Osteocyte (in vitro differentiated cells): ENCODE measurements around the gene DTX2. TPM values are rescaled to one million over a fixed set of nuclear protein-coding genes. Genes with fewer than 3 reads are reported as not detected.
"Not testable (repeated sequence)": the region's sequence is repeated elsewhere in the genome, so short reads cannot be mapped to it uniquely, and the experiment has no call there.

Experiments
- DNase-seq: peaks from one replicate; pipeline ENCODE4 v3.0.0; 2021; ENCODE audit warnings: mixed read lengths; ENCODE audit not compliant: unreplicated experiment; ENCODE audit errors: extremely low spot score
- H3K27ac Mint-ChIP-seq: one replicate; pipeline ENCODE4 v1.8.0; 2021; ENCODE audit warnings: mild to moderate bottlenecking, mixed read lengths; ENCODE audit not compliant: unreplicated experiment
- H3K27me3 Mint-ChIP-seq: one replicate; pipeline ENCODE4 v1.8.0; 2021; ENCODE audit warnings: mixed read lengths; ENCODE audit not compliant: unreplicated experiment
- H3K36me3 Mint-ChIP-seq: one replicate; pipeline ENCODE4 v1.8.0; 2021; ENCODE audit warnings: mixed read lengths; ENCODE audit not compliant: unreplicated experiment
- H3K4me1 Mint-ChIP-seq: one replicate; pipeline ENCODE4 v1.8.0; 2021; ENCODE audit warnings: mixed read lengths; ENCODE audit not compliant: unreplicated experiment
- H3K4me3 Mint-ChIP-seq: one replicate; pipeline ENCODE4 v1.8.0; 2021; ENCODE audit warnings: mild to moderate bottlenecking, moderate library complexity, mixed read lengths; ENCODE audit not compliant: unreplicated experiment
- H3K9me3 Mint-ChIP-seq: one replicate; pipeline ENCODE4 v1.8.0; 2021; ENCODE audit warnings: mixed read lengths; ENCODE audit not compliant: unreplicated experiment
- total RNA-seq: library from RNA; stranded (reverse); gene quantifications from 2 replicates; pipeline ENCODE4 v1.2.1, GENCODE V29; 2021
- TF ChIP-seq, protein P1 (sequence below): fragments of 200-600 bp; sonication (generic); IDR thresholded peaks from 2 replicates; pipeline ENCODE4 v1.5.0; 2021; ENCODE audit warnings: antibody characterized with exemption, mild to moderate bottlenecking, moderate library complexity

The DTX2 gene
- total RNA-seq, 1 donor from 2014 or later = 29.7 TPM

DNA sequence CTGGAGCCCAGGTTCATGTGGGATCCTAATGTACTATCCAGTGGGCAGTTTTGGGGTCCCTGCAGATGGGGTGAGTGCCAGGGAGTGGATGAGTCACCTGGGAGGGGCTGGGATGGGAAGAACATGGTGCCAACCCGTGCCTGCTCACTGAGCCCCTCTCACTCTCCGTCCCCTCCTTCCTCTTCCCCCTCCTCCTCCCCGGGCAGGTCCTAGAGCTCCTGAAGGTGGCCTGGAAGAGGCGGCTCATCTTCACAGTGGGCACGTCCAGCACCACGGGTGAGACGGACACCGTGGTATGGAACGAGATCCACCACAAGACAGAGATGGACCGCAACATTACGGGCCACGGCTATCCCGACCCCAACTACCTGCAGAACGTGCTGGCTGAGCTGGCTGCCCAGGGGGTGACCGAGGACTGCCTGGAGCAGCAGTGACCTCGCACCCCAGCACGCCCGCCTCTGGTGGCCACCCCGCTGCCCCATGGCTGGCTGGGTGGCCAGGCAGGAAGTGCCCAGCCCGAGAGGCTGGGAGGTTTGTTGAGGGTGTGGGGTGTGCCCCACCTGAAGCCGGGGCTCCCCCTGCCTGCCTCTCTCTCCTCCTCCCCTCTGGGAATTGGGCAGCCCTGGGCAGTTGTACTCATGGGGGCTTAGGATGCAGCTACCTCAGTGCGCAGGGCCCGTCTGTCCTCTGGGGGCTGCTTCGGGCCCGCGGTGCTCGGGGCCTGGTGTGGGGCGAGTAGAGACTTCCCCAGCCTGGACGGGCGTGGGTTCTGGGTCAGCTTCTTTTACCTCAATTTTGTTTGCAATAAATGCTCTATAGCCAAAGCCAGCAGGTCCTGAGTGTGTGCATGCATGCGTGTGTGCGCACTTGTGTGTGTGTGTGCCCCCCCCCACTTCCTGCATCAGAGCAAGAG, 43.9 kb downstream of the DTX2 start:
- H3K9me3 Mint-ChIP-seq = no peaks in the 10 kb centered on the region
- peak; percentile 80 for DNase-seq
- peaks cover 3% of the 10 kb centered on the region for H3K36me3 Mint-ChIP-seq
- H3K27me3 Mint-ChIP-seq = no peaks in the 10 kb centered on the region
- H3K4me1 Mint-ChIP-seq = peaks cover 5% of the 10 kb centered on the region
- H3K27ac Mint-ChIP-seq = no peak overlapping the region
- TF ChIP-seq, protein P1, sequence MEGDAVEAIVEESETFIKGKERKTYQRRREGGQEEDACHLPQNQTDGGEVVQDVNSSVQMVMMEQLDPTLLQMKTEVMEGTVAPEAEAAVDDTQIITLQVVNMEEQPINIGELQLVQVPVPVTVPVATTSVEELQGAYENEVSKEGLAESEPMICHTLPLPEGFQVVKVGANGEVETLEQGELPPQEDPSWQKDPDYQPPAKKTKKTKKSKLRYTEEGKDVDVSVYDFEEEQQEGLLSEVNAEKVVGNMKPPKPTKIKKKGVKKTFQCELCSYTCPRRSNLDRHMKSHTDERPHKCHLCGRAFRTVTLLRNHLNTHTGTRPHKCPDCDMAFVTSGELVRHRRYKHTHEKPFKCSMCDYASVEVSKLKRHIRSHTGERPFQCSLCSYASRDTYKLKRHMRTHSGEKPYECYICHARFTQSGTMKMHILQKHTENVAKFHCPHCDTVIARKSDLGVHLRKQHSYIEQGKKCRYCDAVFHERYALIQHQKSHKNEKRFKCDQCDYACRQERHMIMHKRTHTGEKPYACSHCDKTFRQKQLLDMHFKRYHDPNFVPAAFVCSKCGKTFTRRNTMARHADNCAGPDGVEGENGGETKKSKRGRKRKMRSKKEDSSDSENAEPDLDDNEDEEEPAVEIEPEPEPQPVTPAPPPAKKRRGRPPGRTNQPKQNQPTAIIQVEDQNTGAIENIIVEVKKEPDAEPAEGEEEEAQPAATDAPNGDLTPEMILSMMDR = no peak
- H3K4me3 Mint-ChIP-seq = no peak overlapping the region

DNA sequence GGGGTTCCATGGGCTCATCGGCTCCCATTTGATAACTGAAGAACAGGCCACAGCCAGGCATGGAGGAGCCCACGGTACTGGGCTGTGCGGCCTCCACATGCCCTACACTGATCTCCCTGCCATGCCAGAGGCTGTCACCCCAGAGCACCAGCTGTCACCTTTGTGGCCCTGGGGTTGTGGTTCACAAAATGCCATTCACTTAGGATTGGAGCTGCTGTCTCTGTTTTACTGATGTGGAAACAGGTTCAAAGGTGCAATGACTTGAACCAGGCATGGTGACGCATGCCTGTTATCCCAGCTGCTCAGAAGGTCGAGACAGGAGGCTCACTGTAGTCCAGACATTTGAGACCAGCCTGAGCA, 44.6 kb downstream of the DTX2 start:
- H3K27me3 Mint-ChIP-seq = no peaks in the 10 kb centered on the region
- peak; percentile 48 for DNase-seq

DNA sequence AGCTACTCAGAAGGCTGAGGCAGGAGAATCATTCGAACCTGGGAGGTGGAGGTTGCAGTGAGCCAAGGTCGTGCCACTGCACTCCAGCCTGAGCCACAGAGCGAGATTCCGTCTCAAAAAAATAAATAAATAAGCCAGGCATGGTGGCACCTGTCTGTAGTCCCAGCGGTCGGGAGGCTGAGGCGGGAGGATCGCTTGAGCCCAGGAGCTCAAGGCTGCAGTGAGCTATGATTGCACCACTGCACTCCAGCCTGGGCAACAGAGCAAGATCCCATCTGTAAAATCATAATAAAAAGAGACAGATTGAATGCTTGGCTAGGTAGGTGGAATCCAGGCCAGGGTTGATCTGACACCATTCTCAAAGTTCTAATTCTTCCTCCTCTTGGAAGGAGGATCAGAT, 45.1 kb downstream of the DTX2 start:
- H3K9me3 Mint-ChIP-seq, H3K27me3 Mint-ChIP-seq, H3K4me1 Mint-ChIP-seq, H3K27ac Mint-ChIP-seq, H3K4me3 Mint-ChIP-seq, H3K36me3 Mint-ChIP-seq: not testable (repeated sequence)
- DNase-seq = peak; percentile 36

More for the DNA sequence above, 44.6 kb downstream of the DTX2 start:
- H3K27ac Mint-ChIP-seq = no peak overlapping the region
- H3K36me3 Mint-ChIP-seq = peaks cover 3% of the 10 kb centered on the region
- TF ChIP-seq, protein P1 = no peak
- no peaks in the 10 kb centered on the region for H3K9me3 Mint-ChIP-seq
- H3K4me1 Mint-ChIP-seq = peaks cover 5% of the 10 kb centered on the region
- no peak overlapping the region for H3K4me3 Mint-ChIP-seq

DNA sequence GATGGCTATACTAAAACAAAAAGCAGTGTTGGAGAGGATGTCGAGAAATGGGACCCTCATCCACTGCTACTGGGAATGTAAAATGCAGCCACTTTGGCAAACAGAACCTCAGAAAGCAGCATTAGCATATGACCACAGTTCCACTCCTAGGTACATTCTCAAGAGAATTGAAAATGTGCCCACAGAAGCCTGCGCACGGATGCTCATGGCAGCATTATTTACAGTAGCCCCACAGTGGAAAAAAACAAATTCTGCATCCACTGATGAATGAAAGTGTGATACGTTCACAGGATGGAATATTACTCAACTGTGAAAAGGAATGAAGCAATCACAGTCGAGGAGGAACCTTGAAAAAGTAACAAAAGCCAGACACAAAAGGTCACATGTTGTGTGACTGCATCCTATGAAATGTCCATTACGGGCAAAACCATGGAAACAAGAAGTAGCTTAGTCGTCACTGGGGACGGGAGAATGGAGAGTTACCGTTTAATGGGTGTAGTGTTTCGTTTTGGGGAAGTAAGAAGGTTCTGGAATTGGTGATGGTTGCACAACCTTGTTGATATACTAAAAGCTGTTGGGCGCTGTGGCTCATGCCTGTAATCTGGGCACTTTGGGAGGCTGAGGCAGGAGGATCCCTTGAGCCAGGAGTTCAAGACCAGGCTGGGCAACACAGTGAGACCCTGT, 46.4 kb downstream of the DTX2 start:
- no peak overlapping the region for H3K27ac Mint-ChIP-seq
- H3K4me1 Mint-ChIP-seq = peaks cover 5% of the 10 kb centered on the region
- TF ChIP-seq, protein P1 = no peak
- no peaks in the 10 kb centered on the region for H3K27me3 Mint-ChIP-seq
- DNase-seq = no peak
- no peak overlapping the region for H3K4me3 Mint-ChIP-seq
- H3K36me3 Mint-ChIP-seq = peaks cover 3% of the 10 kb centered on the region
- H3K9me3 Mint-ChIP-seq = no peaks in the 10 kb centered on the region

DNA sequence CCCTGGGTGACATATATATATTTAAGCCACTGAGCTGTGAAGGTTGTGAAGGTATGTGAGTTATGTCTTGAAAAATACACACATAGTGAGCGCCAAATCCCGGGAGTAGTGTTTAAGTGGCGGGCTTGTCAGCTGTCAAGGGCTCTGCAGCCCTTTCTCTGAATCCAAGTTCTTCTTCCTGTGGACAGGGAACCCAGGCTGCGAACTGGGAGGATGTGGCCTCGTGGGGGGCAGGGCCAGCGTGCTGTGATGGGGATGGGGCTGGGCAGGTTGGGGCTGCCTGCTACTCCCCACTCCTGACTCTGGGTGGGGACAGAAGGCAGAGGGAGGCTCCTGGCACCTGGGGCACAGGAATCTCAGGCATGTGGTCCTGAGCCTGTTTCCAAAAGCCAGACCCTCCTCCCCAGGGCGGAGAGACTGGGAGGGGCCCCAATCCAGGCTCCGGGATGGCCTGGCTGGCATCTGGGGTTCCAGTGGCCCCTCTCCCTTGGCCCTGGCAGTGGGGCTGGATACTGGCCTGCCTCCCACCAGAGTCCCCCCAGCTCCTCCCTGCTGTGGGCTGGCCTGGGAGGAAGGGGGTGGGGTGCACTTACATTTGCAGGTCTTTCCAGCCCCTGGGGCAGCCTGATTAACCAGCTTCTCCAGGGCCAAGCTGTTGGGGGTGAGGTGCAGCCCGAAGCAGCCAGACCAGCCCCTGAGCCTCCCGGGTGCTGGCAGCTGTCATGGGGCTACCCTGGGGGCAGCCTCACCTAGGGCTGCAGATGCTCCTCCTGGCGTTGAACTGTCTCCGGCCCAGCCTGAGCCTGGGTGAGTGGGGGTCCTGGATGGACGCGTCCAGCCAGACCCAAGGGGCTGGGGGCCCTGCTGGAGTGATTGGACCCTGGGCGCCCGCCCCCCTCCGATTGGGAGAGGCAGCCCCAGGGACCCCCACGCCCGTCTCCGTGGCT, 48.7 kb downstream of the DTX2 start, which contains the start of gene UPK3B:
TSS of gene UPK3B (plus strand) at position 622 of the 947 bp plus-strand sequence. CDS start at position 723, 101 bp downstream.
- Mint-ChIP-seq H3K9me3 (no peaks in the 10 kb centered on the region), H3K4me1 (peaks cover 18% of the 10 kb centered on the region), H3K27ac (no peak within 1 kb of the TSS), H3K4me3 (no peak within 1 kb of the TSS), H3K27me3 (no peaks in the 10 kb centered on the region), H3K36me3 (no peaks in the 10 kb centered on the region)
- TF ChIP-seq, protein P1 = no peak
- DNase-seq = peak; percentile 85

DNA sequence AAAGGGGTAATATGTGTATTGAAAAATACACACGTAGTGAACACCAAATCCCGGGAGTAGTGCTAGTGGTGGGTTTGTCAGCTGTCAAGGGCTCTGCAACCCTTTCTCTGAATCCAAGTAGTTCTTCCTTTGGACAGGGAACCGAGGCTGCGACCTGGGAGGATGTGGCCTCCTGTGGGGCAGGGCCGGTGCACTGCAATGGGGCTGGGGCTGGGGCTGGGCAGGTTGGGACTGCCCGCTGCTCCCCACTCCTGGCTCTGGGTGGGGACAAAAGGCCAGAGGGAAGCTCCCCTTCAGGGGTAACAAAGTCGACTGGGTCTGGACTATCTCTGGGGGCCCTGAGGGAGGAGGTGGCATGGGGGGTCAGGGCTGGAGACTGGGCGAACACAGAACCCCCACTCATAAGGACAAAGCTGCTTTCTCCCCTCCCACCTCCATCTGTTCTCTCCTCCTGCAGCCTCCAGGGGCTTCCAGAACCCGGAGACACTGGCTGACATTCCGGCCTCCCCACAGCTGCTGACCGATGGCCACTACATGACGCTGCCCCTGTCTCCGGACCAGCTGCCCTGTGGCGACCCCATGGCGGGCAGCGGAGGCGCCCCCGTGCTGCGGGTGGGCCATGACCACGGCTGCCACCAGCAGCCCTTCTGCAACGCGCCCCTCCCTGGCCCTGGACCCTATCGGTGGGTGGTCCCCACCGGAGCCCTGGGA, 49.8 kb downstream of the DTX2 start:
- not testable (repeated sequence) for H3K27ac Mint-ChIP-seq, H3K27me3 Mint-ChIP-seq, H3K4me3 Mint-ChIP-seq, H3K36me3 Mint-ChIP-seq, H3K9me3 Mint-ChIP-seq
- DNase-seq = peak; percentile 76
- peaks cover 18% of the 10 kb centered on the region for H3K4me1 Mint-ChIP-seq
